GM18511 (cell line): ENCODE results near the gene LILRA6.
"Not testable (repeated sequence)": the region's sequence is repeated elsewhere in the genome, so short reads cannot be mapped to it uniquely, and the experiment has no call there.

ENCODE experiments used
- ATAC-seq: cut with Tn5 transposase; IDR thresholded peaks from one replicate; pipeline ENCODE4 v1.9.1; 2021; ENCODE audit warnings: mild to moderate bottlenecking, moderate library complexity; ENCODE audit not compliant: unreplicated experiment

LILRA6 gene

DNA sequence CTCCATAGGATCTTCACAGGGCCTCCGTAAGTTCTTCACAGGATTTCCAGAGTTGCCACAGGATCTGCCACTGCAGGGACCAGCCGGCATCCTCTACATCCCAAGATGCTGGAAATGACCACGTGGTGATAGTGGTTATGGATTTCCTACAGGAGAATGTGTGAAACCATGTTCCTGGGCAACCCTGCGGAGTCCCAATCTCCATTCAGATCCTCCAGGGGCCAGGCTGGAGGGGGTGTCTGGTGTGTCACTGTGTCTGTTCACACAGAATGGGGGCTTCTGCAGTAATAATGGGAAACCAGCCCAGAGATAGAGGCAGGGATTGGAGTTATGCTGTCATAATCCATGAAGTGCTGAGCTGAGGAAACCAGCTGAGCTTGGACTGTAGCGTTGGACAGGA, 8.6 kb downstream of the LILRA6 start:
- ATAC-seq: no peak

DNA sequence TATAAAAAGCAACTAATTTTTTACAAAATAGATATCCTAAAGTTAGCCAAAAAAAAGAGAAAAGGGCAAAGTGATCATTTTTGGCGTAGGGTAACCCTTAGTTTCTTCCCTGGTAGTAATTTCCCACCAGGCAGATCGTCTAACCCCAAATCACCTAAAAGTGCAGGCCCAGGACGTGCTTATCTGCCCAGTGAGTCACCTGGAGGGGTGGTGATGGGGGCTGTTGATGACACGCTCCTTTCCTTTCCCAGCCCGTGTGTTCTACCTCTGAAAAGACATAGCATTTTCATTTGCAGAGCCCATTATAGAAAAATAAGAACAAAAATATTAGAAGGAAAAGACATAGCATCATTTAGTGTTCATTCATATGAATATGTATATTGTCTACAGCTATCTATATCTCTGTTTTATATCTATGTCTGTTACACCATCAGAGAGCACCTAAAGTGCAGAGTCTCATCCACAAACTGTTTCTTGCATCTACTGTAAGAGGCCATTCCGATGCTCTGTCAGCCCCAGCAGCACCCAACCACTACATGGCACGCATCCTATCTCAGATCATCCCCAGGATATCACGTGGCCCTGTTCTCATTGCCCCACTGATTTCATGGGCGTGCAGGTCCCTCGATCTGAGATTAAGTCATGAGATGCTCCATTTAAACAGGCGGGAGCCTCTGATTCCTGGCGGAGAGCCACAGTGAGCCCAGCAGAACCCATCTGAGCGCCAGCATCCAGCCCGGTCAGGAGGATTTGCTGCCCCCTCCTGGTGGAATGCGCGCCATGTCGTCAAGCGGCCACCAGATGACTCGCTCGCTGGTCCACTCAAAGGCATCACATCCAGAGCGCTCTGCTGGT, 11.3 kb downstream of the LILRA6 start:
- ATAC-seq: peak; percentile 72

DNA sequence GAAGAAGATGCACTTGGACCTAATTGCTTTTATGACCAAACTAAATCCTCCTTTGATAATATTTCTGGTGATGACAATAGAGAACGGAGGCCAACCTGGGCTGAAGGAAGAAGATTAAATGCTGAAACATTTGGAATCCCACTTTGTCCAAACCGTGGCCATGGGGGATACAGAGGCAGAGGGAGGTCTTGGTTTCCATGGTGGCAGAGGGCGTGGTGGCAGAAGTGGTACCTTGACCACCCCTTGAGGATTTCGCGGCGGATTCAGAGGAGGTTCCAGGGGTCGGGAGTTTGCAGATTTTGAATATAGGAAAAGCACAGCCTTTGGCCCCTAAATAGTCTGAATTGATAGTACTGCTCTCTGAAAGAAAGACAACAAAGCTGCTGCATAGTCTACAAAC, 12.6 kb downstream of the LILRA6 start:
- ATAC-seq: no peak

DNA sequence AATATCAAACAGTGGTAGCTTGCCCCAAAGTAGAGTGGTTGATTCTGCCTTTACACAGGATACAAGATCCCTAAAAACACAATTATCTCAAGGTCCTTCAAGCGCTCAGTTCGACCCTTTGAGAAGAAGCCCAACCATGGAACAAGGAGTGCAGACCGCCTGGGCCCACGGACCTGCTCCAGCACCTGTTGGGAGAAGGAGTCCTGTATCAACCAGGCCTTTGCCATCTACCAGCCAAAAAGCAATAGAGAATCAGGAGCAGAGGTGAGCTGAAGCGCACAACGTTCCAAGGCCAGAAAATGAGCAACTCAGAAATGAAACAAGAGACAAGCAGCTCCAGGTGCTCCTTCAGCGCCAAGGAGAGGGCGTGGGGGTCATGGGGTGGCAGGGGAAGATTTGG, 13.4 kb downstream of the LILRA6 start:
- ATAC-seq: no peak

DNA sequence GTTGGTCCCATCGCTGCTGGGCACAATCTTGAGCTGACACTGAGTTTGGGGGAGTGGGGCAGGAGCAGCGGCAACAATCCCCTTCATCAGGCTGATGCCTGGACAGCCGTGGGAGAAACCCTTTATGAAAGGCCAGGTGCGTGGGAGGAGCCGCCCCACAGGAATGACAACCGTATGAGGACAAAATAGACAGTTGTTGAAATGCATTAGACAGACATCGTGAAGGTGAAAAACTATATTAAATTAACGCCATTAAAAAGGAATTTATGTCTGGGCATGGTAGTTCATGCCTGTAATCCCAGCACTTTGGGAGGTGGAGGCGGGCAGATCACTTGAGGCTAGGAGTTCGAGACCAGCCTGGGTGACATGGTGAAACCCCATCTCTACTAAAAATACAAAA, 18.0 kb downstream of the LILRA6 start:
- not testable (repeated sequence) for ATAC-seq

DNA sequence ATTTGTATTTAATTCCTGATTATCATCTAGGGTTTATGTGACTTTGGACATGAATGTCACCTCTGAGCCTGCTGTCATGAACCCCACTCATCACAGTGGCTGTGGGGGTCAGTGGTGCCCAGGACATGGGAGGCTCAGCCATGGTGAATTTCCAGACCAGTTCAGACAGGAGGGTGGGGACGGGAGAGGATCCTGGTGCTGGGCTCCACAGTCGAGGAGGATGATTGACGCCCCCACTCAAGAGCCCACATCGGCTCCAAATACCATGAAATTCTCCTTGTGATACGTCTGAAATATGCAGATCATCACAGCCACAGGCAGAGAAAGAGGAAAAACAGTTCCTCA, 18.7 kb downstream of the LILRA6 start:
- not testable (repeated sequence) for ATAC-seq

DNA sequence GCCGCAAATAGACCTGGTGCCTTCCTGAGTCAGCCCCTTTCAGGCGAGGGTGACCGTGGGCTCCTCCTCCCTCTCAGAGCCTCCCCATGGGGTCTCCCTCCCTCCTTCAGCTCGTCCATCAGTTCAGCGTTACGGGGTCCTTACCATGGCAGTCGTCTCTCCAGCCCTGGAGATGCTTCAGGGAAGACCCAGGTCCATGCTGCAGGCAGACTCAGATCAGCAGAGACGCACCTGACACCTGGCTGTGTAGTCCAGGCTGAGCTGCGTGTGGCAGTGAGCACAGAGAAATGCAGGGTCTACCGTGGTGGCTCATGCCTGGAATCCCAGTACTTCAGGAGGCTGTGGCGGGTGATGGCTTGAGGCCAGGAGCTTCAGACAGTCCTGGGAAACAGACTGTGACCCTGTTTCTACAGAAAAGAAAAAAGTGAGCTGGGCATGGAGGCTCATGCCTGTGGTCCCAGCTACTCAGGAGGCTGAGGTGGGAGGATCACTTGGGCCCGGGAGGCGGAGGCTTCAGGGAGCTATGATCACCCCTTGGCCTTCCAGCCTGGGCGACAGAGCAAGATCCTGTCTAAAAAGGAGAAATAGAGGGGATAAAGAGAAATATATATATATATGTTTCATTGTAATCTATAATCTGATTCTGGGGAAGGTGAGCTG, 19.2 kb downstream of the LILRA6 start:
- not testable (repeated sequence) for ATAC-seq

DNA sequence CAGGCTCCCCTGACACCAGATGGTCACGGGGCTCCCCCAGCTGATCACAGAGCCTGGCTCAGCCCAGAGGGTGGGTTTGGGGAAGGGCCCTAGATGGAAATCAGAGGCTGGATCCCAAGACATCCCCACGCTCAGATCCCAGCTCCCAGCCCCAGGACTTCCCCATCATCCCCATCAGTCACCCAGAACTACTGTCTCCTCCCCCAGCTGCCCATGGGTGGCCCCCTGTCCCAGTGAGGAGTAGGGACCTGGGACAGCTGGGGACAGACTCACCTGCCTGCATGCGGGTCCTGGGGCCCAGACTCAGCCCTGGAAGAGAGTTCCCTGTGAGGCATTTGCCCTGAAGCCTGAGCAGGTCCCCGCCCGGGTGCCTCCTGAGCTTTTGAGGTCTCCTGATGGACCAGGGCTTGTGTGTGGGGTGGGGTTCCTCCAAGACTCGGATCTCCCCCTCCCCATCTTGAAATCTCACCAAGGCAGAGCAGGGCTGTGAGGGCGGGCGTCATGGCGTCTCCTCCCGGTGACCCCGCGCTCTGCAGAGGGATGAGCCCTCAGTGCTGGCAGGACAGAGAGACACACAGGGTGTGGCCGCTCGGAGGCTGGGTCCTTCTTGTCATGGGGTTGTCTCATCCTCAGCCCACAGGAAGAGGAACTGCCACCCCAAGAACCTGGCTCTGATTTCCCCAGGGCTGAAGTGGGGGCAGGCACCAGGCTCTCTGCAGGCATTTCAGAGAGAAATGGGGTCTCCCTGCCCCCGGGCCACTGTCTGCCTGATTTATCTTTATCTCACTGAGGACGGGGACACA, 19.9 kb downstream of the LILRA6 start, which contains the start of gene LILRB3:
LILRB3 (minus strand) TSS at position 534 of the 803 bp plus-strand sequence; CDS start at position 503, 31 bp downstream.
- ATAC-seq: not testable (repeated sequence)

DNA sequence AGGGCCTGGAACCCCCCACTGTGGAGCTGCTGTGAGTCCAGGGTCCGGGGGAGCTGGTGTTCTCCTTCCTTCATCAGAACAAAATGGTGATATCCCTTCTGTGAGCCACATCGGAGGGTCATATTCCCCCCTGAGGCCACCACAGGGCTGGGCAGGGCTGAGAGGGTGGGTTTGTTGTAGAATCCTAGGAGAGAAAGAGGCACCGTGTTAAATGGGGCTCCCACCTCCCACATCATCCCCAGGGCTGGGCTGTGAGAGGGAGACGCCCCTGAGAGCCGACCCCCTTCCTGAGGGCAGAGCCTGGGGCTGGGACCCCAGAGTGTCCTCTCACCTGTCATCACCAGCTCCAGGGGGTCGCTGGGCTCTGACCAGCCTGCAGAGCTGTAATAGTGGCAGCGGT, 20.6 kb downstream of the LILRA6 start:
- not testable (repeated sequence) for ATAC-seq

DNA sequence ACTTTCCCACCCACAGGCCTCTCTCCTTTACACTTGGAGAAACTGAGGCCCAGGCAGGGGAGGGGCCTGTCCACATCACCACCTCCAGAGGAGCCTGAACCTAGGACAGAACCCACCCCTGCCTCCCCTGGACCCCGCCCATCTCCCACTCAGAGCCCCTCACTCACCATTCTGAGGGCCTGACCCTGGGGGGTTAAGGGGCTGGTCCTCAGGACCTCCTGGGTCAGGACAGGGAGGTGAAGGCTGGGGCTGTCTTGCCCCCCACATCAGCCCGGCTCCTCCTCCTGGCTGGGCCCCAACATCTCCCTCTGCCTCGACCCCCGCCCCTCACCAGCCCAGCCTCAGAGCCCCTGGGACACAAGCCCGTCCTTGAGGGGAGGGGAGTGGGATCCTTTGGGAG, 22.9 kb downstream of the LILRA6 start:
- ATAC-seq: not testable (repeated sequence)

DNA sequence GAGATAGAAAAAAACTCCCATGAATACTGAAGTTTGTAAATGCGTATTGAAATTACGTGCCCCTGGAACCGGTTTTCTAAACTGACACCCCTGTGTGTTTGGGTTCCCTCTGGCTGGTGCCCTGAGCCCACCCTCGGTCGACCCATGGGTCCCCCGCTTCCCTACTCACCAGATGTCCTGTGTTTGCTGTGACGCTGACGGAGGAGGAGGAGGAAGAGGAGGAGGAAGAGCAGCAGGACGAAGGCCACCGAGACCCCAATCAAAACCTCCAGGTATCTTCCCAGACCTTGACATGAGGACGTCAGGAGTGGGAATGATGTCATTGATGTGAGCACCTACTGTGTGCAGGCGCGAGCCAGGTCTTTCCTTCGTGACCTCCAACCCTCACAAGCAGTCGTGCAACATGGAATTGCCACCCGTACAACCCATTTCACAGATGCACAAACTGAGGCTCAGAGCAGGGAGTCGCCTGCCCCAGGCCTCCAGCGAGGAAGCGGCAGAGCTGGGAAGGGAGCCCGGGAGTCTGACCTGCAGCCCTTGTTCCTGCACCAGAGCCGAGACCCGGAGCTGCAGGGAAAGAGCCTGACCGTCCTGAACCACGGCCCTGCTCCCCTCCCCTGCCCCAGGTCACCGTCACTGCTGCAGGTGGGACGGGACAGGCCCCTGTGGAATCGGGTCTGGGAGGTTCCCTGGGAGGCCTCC, 23.5 kb downstream of the LILRA6 start:
- no peak for ATAC-seq

DNA sequence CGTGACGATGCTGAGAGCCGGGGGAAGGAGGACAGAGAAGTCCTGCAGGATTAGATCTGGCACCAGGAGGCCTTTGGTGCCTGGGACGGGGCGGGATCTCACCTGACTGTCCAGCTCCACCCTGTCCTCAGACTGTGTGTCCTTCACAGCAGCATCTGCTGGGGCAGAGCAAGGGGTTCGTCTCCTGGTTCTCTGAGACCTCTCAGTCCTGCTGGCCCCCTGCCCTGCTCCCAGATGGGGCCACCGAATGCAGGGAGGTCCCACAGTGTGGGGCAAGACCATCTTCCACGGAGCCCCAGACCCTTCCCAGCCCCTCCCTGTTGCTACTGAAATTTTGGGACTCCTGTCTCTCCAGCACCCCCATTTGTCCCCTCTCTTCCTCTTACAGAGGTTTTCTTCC, 24.3 kb downstream of the LILRA6 start:
- ATAC-seq: no peak

DNA sequence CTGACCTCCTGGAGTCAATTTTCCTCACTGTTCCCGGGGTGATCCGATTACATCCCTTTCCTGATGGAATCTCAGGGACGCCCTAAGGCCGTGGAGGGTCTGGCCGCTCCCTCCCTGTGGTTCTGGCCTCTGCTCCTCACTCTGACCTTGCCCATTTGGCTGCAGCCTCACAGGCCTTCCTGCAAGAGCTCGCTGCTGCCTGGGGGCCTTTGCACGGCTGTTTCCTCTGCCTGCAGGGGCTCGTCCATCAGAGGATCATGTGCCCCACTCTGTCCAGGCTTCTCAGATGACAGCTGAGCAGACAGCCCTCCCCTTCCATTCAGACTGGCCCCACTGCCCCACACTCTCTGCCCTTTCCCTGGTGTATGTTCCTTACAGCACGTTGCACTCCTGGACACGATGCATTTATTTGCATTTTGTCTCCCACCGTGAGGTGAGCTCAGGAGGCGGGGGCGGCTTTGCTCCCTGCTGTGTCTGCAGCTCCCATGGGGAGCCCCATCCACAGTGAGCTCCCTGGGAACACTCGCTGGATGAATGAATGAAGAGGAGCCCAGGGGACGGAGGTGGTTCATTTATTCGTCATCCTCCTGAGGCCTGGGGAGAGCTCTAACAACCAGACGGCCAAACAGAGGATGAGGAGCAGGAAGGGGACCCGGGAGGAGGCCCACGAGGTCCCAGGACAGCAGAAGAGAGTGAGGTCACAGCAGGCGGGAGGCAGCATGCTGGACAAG, 24.9 kb downstream of the LILRA6 start:
- ATAC-seq: not testable (repeated sequence)

DNA sequence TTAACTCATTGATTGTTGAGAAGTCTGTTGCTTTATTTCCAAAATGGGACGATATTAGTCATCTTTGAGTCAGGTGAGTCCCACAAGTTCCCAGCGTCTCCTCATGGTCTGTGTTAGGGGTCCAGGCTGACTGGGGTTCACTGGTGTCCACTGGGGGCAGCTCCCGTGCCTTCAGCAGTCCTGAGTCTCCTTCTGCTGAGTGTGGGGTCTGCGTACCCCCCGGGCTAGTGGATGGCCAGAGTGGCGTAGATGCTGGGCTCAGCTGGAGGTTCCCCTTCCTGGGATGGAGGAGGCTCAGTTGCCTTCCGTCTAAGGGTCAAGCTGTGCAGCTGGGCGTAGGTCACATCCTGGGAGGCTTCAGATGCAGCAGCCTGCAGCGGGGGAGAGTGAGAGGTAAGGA, 25.7 kb downstream of the LILRA6 start:
- ATAC-seq: no peak

DNA sequence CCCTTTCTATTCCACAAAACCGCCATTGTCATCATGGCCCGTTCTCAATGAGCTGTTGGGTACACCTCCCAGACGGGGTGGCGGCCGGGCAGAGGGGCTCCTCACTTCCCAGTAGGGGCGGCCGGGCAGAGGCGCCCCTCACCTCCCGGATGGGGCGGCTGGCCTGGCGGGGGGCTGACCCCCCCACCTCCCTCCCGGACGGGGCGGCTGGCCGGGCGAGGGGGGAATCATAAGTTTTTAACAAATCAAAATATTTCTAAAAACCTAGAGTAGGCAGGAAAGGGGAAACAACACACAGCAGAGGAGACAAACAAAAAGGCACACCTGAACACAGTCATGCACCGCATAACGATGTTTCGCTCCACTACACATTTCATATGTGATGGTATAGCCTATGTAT, 27.9 kb downstream of the LILRA6 start:
- not testable (repeated sequence) for ATAC-seq

DNA sequence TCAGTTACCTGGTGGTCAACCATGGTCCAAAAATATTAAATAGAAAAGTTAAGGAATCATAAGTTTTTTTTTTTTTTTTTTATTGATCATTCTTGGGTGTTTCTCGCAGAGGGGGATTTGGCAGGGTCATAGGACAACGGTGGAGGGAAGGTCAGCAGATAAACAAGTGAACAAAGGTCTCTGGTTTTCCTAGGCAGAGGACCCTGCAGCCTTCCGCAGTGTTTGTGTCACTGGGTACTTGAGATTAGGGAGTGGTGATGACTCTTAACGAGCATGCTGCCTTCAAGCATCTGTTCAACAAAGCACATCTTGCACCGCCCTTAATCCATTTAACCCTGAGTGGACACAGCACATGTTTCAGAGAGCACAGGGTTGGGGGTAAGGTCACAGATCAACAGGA, 28.4 kb downstream of the LILRA6 start:
- ATAC-seq: not testable (repeated sequence)

DNA sequence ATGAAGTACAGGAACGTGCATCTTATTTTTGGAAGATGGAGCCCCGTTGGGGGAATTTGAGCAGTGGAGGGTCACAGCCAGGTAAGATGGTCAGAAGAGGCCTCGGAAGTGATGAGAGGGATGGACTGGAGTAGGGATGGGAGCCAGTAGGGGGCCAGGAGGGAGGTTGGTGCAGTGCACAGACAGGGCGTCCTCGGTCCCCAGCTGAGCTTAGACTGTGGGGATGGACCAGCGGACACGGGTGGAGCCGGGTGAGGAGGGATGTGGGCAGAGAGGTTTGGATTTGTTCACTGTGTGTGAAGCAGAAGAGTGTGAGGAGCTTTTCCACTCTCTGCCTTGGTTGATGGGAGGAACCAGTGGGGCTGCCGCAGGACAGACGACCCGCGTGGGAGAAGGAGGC, 31.4 kb downstream of the LILRA6 start:
- no peak for ATAC-seq

DNA sequence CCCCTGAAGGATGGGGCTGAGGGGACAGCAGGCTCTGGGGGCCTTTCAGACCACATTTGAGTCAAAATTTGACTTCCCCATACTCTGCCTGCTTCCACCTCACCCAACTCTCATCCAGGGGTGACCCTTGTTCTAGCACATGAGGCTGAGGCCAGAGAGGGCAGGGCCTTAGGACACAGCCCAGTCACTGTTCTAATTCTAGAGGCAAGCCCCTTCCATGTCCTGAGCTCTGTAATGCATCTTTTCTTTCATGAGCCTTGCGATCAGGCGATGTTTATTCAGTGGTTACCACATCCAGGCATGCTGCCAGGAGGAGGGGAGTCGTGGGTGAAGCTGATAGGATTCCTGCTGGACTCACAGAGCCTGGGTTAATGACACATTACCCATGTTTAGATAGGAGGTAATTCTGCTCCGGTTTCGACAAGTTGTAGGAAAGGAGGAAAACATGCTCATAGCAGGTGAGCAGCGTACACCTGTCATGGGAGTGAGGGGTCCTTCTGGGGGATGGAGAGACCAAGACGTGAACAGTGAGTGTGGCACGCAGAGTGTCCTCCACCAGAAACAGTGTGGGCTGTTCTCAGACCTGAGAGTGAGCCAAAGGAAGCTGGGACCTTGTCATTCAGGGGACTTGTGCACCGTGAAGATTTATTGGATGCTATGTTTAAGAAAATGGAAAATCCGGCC, 32.6 kb downstream of the LILRA6 start:
- ATAC-seq: no peak

DNA sequence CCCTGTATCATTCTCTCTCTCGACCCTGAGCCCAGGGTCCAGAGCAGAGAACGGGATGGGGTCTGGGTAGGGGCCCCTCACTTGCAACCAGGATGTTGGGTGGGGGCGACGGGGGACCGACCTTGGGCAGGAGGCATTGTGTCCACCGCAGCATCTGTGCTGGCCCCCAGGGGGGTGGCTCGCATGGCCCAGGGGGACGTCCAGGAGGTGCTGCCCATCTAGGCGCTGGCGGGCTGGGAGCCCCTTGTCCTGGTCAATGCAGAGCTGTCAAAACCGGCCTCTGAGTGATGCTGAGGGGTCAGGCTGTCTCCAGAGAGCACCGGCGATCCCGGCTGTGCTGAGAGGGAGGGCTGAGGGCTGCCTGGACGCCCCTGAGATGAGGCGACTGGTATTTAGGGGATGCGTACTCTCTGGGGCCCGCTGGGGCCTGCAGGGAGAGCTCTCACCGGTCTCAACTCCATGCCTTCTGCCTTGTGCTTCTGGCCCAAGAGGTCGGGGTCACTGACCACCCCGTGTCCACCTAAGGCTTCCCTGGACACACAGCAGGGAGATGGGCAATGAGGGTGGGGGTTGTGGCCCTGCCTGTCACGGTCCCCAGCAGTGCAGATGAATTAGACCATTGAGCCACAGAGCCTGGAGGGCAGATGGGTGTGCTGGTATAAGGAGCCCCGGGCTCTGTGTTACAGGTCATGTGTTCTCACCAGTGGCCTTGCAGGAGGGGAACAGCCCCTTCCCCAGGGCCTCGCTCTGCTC, 33.4 kb downstream of the LILRA6 start:
- no peak for ATAC-seq
